Fibroblast of skin of left biceps (primary cell): ENCODE results near the gene RBM47.
"Not testable (repeated sequence)": the region's sequence is repeated elsewhere in the genome, so short reads cannot be mapped to it uniquely, and the experiment has no call there.

ENCODE experiments used
- DNase-seq, 2 experiments: peaks; one replicate each; pipeline ENCODE4 v3.0.0-alpha.2; 2013; ENCODE audit warnings: low read depth in 2 of 2

Gene RBM47

DNA sequence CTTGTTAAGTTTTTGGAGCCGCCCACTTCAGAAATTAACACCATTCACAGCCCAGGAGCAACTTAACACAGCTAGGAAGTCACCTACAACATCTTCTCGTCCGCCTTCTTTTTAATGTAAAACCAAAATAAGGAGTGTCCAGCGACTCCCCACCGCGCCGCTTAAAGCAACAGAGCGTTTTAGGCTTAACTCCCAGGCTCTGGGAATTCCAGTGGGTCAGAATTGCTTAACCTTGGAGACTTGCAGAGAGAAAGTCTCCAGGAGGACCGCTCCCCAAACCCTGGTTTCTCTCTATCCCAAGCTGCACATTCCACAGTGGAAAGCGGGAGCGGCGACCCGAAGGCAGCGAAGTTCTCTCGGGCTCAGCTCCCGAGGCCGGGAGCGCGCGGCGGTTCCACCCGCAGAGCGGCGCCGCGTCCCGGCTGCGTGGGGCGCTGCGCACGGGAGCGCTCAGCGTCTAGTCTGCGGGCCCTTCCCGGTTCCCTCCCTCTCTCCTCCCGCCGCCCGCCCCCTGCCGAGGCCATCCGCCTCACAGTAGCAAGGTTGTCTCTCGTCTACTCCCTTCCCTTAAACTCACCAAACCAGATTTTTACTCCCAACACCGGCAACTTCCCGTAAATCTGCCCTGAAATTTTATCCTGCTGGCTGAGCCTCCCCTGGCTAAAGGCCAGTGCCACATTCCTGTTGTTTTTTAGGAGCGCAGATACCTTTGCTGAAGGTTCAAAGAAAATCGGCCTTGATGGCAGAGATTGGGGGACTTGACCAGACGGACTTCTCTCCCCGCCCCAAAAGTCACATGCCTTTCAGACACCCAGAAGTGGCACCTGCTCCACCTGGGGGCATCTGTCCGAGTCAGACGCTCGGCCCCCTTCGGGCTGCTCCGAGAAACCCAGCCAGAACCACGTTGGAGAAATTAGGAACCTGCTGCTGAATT lies at the start of gene RBM47:
Gene RBM47 (minus strand): TSS at position 464 of the 934 bp plus-strand sequence. CDS start 190,971 bp downstream, outside the sequence.
- peak in 1 of 2 experiments; percentile 6 for DNase-seq

DNA sequence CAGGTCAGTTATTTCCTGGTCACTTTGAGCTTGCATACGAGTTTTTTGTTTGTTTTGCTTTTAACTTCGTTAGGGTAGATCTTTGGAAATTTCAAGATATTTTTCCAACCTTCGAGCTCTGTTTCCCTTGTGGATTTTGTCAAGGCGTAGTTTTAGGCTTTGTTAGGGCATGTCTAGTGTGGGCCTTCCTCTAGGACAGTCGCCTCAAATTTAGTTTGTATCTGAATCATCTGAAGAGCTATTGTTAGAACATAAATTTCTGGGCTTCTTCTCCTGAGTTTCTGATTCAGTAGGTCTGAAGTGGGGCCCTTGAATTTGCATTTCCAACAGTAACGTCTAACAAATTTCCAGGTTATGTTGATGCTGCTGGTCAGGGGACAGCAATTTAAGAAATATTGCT lies 48.8 kb upstream of the RBM47 start:
- no peak for DNase-seq

DNA sequence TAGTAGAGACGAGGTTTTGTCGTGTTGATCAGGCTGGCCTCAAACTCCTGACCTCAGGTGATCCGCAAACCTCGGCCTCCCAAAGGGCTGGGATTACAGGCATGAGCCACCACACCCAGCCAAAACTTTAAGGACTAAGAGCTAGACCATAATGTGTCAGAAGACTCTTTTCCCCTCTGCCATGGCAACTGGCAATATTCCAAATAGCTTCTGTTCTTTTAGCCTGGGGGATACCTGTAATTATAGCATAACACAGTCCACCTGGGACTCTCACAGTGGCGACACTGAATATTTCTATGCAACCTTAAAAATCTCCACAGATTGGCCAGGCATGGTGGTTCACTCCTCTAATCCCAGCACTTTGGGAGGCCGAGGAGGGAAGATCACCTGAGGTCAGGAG lies 45.5 kb upstream of the RBM47 start:
- DNase-seq: no peak

DNA sequence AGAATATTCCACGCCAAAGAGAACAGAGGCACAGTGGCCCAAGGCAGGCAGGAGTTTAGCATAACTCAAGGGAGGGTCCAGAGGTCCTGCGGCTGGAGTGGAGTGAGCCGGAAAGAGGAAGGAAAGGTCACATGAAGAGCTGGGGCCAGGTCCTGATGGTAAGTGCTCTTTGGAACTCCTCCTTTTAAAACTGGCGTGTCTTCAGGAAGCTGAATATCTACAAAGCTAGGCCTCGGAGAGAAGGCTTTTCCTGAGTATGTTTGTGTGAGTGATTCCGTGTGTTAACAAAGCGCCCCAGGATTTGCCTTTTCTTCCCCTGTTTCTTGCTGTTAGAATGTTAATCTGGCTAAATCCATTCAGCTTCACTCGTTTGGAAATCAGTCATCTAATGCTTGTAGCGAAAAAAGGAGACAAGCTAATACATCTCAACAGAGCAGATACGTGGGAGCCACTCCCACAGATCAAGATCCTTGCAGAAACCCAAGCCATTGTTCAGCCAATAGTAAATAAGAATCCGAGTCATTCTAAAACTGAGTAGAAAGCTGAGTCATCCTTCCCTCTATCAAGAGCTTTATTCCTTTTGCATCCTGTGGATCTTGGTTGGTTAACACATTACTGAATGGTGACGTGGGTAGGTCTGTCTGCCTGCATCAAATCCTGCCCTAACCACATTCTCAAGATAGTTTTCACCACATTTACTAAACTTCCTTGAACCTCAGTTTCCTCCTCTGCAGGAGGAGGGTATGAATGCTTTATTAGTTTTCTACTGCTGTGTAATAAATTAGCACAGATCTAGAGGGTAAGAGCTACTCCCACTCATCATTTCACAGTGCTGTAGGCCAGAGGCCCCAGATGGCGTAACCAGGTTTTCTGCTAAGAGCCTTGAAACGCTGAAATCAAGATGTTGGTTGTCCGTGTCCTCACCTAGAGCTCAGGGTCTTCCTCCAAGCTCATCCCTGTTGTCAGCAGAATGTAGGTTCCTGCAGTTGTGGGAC lies 43.2 kb upstream of the RBM47 start:
- DNase-seq: peak; percentile 96 to 97

- DNase-seq: no peak
Observed at GRCh38 chr4:40669504-40669903, 39.8 kb upstream of the RBM47 start.

GRCh38 chr4:40665842-40666241 lies 36.2 kb upstream of the RBM47 start:
- no peak for DNase-seq

GRCh38 chr4:40662962-40663604 lies 33.4 kb upstream of the RBM47 start:
- DNase-seq: no peak

GRCh38 chr4:40661803-40662202 lies 32.1 kb upstream of the RBM47 start:
- DNase-seq: no peak

DNA sequence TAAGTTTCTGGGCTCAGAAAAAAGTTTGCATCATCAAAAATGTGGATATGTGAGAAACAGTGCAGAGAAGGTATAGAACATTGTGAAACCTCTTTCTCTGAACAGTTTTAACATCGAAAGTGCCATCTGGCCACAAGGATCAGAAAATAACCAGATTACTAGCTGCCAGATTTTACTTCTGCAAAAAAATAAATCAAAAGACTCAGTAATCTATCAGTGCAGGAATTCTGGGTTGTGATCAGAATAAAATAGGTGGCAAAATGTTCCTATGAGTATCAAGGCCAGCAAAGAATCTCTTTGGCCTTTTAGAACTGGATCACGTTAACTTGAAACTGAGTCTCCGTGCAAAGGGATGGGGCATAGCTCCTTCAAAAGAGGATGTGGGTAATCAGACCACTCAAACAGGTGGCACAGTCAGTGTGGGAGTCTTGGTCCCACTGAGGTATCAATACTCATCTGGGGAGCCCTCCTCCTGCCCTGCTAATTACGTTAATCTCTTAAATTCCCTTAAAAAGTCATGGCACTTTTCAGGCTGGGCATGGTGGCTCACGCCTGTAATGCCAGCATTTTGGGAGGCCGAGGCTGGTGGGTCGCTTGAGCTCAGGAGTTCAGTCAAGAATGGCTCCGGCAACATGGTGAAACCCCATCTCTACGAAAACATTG lies 26.7 kb upstream of the RBM47 start:
- no peak for DNase-seq

DNA sequence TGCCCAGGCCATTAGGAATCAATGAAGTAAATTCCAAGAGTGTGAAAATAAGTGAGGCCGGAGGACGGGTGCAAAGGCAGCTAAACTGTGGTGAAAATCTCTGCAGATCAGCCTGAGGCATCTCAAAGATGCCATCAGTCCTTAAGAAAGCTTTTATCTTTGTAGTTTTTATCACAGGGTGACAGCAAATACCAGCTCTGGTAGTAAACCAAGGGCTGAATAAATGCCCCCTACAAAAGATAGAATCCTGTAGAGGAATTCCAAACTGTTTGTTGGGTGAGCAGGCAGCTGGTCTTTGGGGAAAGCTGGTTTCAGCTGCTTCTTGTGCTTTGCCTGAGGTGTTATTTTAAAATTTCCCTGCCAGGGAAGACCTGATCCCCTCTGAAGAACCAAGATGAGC lies 21.6 kb upstream of the RBM47 start:
- no peak for DNase-seq

DNA sequence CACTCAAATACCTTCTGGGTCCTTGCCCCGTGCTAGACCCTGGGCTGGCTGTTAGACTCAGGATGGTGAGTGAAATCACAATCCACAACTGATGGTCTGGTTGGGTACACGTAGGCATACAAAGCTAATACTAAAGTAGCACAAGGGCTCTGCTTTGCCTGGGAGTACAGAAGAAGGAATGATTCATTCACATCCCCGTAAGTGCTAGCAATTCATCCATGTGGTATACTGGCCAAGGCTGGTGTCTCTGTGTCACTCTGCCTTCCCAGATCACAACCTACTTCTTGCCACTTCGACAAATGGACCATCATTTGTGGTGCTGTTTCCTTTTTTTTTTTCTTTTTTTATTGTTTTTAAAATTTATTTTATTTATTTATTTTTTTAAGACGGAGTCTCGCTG lies 19.7 kb upstream of the RBM47 start:
- no peak for DNase-seq

- no peak for DNase-seq
Observed at GRCh38 chr4:40648742-40649281, 19.1 kb upstream of the RBM47 start.

- peak in 1 of 2 experiments; percentile 17 for DNase-seq
Observed at GRCh38 chr4:40648131-40648530, 18.5 kb upstream of the RBM47 start.

GRCh38 chr4:40645586-40645985 lies 15.9 kb upstream of the RBM47 start:
- DNase-seq: no peak

GRCh38 chr4:40632080-40632479 lies 2.4 kb upstream of the RBM47 start:
- DNase-seq: no peak

DNA sequence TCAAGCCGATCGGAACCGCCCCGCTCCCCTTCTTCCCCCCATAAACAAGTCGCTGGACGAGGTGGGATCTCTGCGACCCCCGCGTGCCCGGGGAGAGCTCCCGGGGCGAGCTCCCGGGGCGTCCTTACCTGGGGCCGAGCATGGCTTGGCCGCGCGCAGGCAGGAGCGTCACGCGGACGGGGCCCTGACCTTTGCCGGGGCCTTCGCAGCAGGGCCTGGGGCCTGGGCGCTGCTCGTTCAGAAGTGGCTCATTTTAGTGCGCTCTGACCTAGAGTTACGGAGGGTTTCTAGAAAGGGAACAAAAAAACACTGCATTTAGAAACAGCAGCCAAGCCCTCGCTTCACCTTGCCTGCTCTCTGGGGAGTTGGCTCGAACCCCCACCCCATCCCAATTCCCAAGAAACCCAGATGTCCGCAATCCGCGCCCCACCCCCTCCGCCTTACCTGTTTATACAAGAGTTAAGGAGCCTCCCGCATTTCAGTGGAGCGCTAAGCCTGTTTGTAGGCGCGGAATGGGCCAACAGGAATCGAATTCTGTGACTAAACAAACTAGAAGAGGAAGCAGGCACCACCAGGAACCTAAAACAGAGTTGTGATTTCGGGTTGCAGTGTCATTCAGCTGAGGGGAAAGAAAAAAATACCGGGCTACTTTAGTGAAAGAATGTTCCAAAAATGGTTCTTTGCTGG lies 814 bp upstream of the RBM47 start:
- no peak for DNase-seq

- no peak for DNase-seq
Observed at GRCh38 chr4:40628888-40629287, 776 bp downstream of the RBM47 start.

DNA sequence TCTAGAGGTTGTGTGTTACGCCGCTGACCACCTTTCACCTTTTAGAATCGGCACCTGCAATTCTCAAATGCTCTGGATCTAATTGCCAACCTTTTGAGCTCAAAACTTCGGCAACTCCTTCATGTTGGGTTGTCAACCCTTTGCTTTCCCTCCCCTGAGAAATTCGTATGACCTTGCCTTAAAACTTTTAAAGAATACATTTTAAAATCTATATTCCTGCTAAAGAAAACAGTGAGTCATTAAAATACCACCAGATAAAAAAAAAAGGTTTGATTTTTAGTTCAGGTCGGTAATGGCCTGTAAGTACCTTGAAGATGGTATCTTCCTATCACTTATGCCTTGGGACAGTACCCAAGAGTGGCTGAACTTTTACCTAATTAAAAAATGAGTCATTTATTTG lies 1.3 kb downstream of the RBM47 start:
- DNase-seq: not testable (repeated sequence)

DNA sequence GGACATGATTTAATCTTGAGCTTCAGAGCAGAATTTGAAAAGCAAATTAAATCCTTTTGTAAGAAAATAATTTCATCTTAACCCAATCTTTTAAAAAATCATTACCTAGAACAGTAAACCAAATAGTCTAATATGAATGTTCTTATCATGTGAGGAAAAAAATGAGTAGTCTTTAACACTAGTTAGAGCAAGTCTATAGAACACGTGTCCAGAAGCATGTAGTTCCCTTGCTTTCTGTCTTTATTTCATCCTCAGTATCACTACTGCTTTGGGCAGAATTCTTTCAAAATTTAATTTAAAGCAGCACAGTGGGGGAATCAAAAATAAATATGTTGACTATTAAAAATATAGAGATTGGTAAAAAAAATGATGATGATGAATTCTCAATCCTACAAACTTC lies 2.1 kb downstream of the RBM47 start:
- DNase-seq: no peak
